Neural cell (in vitro differentiated cells): ENCODE measurements around the gene SLC22A23. TPM values are rescaled to one million over a fixed set of nuclear protein-coding genes. Genes with fewer than 3 reads are reported as not detected.

Experiments
- H2AFZ ChIP-seq: fragments of 200-600, 300-800 bp; sonication (generic), shearing (Covaris generic); 2 replicates; pipeline ENCODE4 v1.6.0; 2014; ENCODE audit warnings: low read depth, mild to moderate bottlenecking, antibody characterized with exemption, low read length, moderate library complexity
- H3F3A ChIP-seq: fragments of 200-600 bp; shearing (Covaris generic); 2 replicates; pipeline ENCODE4 v1.6.1; 2016; ENCODE audit warnings: mild to moderate bottlenecking, moderate library complexity, mixed read lengths, antibody characterized with exemption, low read length; ENCODE audit not compliant: insufficient read depth, poor library complexity, severe bottlenecking
- H3K27ac ChIP-seq: fragments of 200-600, 300-800 bp; sonication (generic), shearing (Covaris generic); 2 replicates; pipeline ENCODE4 v1.5.1; 2014; ENCODE audit warnings: mild to moderate bottlenecking, low read length, moderate library complexity
- H3K27me3 ChIP-seq: fragments of 300-800, 200-600 bp; sonication (generic), shearing (Covaris generic); 2 replicates; pipeline ENCODE4 v1.6.0; 2014; ENCODE audit warnings: mild to moderate bottlenecking, low read depth, low read length, moderate library complexity; ENCODE audit not compliant: insufficient read depth
- H3K36me3 ChIP-seq: fragments of 300-800, 200-600 bp; sonication (generic), shearing (Covaris generic); 2 replicates; pipeline ENCODE4 v1.5.1; 2014; ENCODE audit warnings: mild to moderate bottlenecking, antibody characterized with exemption, low read length, moderate library complexity; ENCODE audit not compliant: insufficient read depth
- H3K4me2 ChIP-seq: fragments of 300-800, 200-600 bp; sonication (generic), shearing (Covaris generic); 2 replicates; pipeline ENCODE4 v1.6.0; 2014; ENCODE audit warnings: mild to moderate bottlenecking, low read length
- H3K4me3 ChIP-seq: fragments of 300-800, 200-600 bp; sonication (generic), shearing (Covaris generic); 2 replicates; pipeline ENCODE4 v1.5.1; 2014; ENCODE audit warnings: mild to moderate bottlenecking, low read length, moderate library complexity
- H3K79me2 ChIP-seq: fragments of 200-600 bp; shearing (Covaris generic); replicated peaks from 2 replicates; pipeline ENCODE4 v1.6.0; 2014; ENCODE audit warnings: mild to moderate bottlenecking, low read length, moderate library complexity; ENCODE audit not compliant: insufficient read depth
- H3K9ac ChIP-seq: fragments of 300-800, 200-600 bp; sonication (generic), shearing (Covaris generic); 2 replicates; pipeline ENCODE4 v1.6.1; 2016; ENCODE audit warnings: mild to moderate bottlenecking, low read length, mixed read lengths
- H3K9me2 ChIP-seq: fragments of 200-600 bp; shearing (Covaris generic); 2 replicates; pipeline ENCODE4 v1.6.1; 2016; ENCODE audit warnings: mild to moderate bottlenecking, low read length, mixed read lengths; ENCODE audit not compliant: insufficient read depth
- H3K9me3 ChIP-seq: fragments of 200-600, 300-800 bp; sonication (generic), shearing (Covaris generic); 2 replicates; pipeline ENCODE4 v1.6.1; 2016; ENCODE audit warnings: mild to moderate bottlenecking, mixed run types, low read length, moderate library complexity, mixed read lengths
- H4K20me1 ChIP-seq: fragments of 200-600 bp; shearing (Covaris generic); 2 replicates; pipeline ENCODE4 v1.6.1; 2016; ENCODE audit warnings: mild to moderate bottlenecking, mixed run types; ENCODE audit not compliant: insufficient read depth
- EZH2 ChIP-seq: fragments of 200-600, 300-800 bp; shearing (Covaris generic), sonication (generic); IDR thresholded peaks from 2 replicates; pipeline ENCODE4 v1.6.1; 2014; ENCODE audit warnings: antibody characterized with exemption, low read length, borderline replicate concordance, mild to moderate bottlenecking; ENCODE audit not compliant: insufficient read depth, poor library complexity, severe bottlenecking
- MXI1 ChIP-seq: fragments of 450-650 bp; conservative IDR thresholded peaks from 2 replicates; pipeline ENCODE4 v1.6.1; 2014; ENCODE audit warnings: antibody characterized with exemption, mild to moderate bottlenecking; ENCODE audit not compliant: poor library complexity, severe bottlenecking
- POLR2AphosphoS5 ChIP-seq: IDR thresholded peaks from 2 replicates; pipeline ENCODE4 v1.6.1; 2012
- RAD21 ChIP-seq: fragments of 450-650 bp; conservative IDR thresholded peaks from 2 replicates; pipeline ENCODE4 v1.6.1; 2014; ENCODE audit warnings: antibody characterized with exemption, mild to moderate bottlenecking, moderate library complexity
- REST ChIP-seq: IDR thresholded peaks from 2 replicates; pipeline ENCODE4 v1.6.1; 2012; ENCODE audit warnings: borderline replicate concordance
- SMC3 ChIP-seq: fragments of 450-650 bp; conservative IDR thresholded peaks from 2 replicates; pipeline ENCODE4 v1.6.1; 2014; ENCODE audit warnings: antibody characterized with exemption, mild to moderate bottlenecking, moderate library complexity; ENCODE audit not compliant: poor library complexity
- TAF1 ChIP-seq: IDR thresholded peaks from 2 replicates; pipeline ENCODE4 v1.6.1; 2012; ENCODE audit warnings: low read depth
- polyA plus RNA-seq: library from polyadenylated mRNA; depleted of rRNA; stranded (reverse); fragments of >200 nt; gene quantifications from 2 replicates; pipeline ENCODE4 v1.2.3, GENCODE V29; 2014
- TF ChIP-seq, protein P1 (sequence below): fragments of 450-650 bp; IDR thresholded peaks from 2 replicates; pipeline ENCODE4 v1.5.1; 2014; ENCODE audit warnings: antibody characterized with exemption, mild to moderate bottlenecking, moderate library complexity; ENCODE audit not compliant: poor library complexity, severe bottlenecking

SLC22A23 gene
- polyA plus RNA-seq, 1 donor from 2014 or later: 8.8 TPM

- Histone ChIP-seq H3K9me3 (no peaks in the 10 kb centered on the region), H3K27ac (peak overlapping the region; percentile 100), H3K4me2 (peak overlapping the region; percentile 100), H3K27me3 (no peaks in the 10 kb centered on the region), H3F3A (peaks cover 12% of the 10 kb centered on the region), H3K79me2 (peaks cover 85% of the 10 kb centered on the region), H3K36me3 (no peaks in the 10 kb centered on the region), H2AFZ (no peak overlapping the region), H4K20me1 (no peaks in the 10 kb centered on the region), H3K4me3 (peak overlapping the region; percentile 82), H3K9me2 (no peaks in the 10 kb centered on the region), H3K9ac (peak overlapping the region; percentile 100)
- TF ChIP-seq MXI1 (no peak), EZH2 (no peak), TAF1 (no peak), SMC3 (no peak)
These were observed 222.9 kb downstream of the SLC22A23 start for GRCh38 chr6:3233904-3234303.

GRCh38 chr6:3233321-3233720, 223.5 kb downstream of the SLC22A23 start:
- Histone ChIP-seq H3K36me3 (no peaks in the 10 kb centered on the region), H3F3A (peaks cover 12% of the 10 kb centered on the region), H3K4me3 (peak overlapping the region; percentile 82), H4K20me1 (no peaks in the 10 kb centered on the region), H3K79me2 (peaks cover 84% of the 10 kb centered on the region), H2AFZ (no peak overlapping the region), H3K4me2 (peak overlapping the region; percentile 100), H3K27me3 (no peaks in the 10 kb centered on the region), H3K9me2 (no peaks in the 10 kb centered on the region), H3K9me3 (no peaks in the 10 kb centered on the region), H3K27ac (peak overlapping the region; percentile 100), H3K9ac (peak overlapping the region; percentile 100)
- TF ChIP-seq REST (peak; percentile 3), SMC3 (no peak), POLR2AphosphoS5 (peak; percentile 57), RAD21 (no peak)

DNA sequence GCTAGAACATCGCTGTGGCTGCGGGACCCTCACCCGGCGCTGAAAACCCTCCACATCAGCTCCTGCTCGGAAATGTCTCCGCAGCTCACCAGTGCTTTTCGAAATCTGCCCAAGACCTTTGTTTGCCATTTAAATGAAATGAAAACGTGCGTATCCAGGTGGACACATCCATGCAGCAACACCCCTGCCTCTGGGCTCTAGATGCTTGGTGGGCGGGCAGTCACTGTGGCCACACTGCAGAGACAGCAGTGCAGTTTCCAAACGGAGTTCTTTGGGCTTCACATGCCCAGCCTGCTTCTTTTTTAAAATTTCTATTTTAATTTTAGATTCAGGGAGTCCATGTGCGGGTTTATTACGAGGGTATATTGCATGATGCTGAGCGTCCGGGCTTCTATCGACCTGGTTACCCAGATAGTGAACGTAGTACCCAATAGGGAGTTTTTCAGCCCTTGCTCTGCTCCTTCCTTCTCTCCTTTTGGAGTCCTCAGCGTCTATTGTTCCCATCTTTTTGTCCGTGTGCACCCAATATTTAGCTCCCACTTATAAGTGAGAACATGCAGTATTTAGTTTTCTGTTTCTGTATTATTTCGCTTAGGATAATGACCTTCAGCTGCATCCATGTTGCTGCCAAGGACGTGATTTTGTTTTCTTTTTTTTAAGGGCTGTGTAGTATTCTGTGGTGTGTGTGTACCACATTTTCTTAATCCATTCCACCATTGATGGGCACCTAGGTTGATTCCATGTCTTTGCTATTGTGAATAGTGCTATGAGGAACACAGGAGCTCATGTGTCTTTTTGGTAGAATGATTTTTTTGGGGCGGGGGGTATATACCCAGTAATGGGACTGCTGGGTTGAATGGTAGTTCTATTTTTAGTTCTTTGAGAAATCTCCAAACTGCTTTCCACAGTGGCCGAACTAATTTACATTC, 224.6 kb downstream of the SLC22A23 start:
- Histone ChIP-seq H3K4me2 (peak overlapping the region; percentile 100), H3K27ac (peak overlapping the region; percentile 100), H3K27me3 (no peaks in the 10 kb centered on the region), H3K9ac (peak overlapping the region; percentile 100), H3K79me2 (peaks cover 81% of the 10 kb centered on the region), H3K4me3 (peak overlapping the region; percentile 82), H3F3A (peaks cover 12% of the 10 kb centered on the region), H2AFZ (no peak overlapping the region), H3K36me3 (no peaks in the 10 kb centered on the region), H3K9me2 (no peaks in the 10 kb centered on the region), H4K20me1 (peaks cover 1% of the 10 kb centered on the region), H3K9me3 (no peaks in the 10 kb centered on the region)
- TF ChIP-seq EZH2: no peak
- peak; percentile 32 for TF ChIP-seq TAF1
- TF ChIP-seq RAD21: no peak
- no peak for TF ChIP-seq POLR2AphosphoS5
- TF ChIP-seq, protein P1, sequence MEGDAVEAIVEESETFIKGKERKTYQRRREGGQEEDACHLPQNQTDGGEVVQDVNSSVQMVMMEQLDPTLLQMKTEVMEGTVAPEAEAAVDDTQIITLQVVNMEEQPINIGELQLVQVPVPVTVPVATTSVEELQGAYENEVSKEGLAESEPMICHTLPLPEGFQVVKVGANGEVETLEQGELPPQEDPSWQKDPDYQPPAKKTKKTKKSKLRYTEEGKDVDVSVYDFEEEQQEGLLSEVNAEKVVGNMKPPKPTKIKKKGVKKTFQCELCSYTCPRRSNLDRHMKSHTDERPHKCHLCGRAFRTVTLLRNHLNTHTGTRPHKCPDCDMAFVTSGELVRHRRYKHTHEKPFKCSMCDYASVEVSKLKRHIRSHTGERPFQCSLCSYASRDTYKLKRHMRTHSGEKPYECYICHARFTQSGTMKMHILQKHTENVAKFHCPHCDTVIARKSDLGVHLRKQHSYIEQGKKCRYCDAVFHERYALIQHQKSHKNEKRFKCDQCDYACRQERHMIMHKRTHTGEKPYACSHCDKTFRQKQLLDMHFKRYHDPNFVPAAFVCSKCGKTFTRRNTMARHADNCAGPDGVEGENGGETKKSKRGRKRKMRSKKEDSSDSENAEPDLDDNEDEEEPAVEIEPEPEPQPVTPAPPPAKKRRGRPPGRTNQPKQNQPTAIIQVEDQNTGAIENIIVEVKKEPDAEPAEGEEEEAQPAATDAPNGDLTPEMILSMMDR: no peak
- peak; percentile 31 for TF ChIP-seq MXI1
